ENCODE data around the gene EXOSC5.

- TF ChIP-seq CTCF (IDR thresholded peaks at IDR 0.05) (no peak), POLR2A (IDR thresholded peaks at IDR 0.05) (no peak), POLR2AphosphoS5 (IDR thresholded peaks at IDR 0.05) (no peak)
These were observed 20.7 kb downstream of the EXOSC5 start, which contains the start of gene TMEM91 for GRCh38 chr19:41376241-41376997.
